ENCODE measurements around the gene HPSE2. TPM values are rescaled to one million over a fixed set of nuclear protein-coding genes. Genes with fewer than 3 reads are reported as not detected.

The HPSE2 gene
- total RNA-seq, 1 experiment from 2014 or later: 0.20 TPM

DNA sequence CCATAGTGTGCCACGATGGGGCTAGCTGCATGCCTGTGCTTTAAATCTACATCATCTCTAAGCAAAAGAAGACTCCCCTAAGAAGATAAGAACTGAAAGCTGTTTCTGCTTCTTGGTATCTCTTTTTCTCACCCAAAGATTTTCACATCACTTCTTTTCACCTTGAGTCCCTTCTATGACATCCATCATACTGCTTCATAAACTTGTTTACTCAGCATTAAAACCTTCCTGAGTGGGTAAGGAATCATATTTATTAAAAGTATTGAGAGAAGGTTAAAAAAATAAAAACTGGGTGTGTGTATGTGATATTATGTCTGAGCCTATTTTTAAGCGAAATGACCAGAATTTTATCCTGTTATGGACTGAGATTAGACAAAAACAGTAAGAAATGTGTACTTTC is 150.3 kb downstream of the HPSE2 start:
- Histone ChIP-seq H2BK120ac (ENCODE audit: low read depth, low read length, poor library complexity, severe bottlenecking) (no peak overlapping the region), H4K91ac (ENCODE audit: insufficient read length, low read depth, low read length) (no peak overlapping the region)
- TF ChIP-seq, protein P1, sequence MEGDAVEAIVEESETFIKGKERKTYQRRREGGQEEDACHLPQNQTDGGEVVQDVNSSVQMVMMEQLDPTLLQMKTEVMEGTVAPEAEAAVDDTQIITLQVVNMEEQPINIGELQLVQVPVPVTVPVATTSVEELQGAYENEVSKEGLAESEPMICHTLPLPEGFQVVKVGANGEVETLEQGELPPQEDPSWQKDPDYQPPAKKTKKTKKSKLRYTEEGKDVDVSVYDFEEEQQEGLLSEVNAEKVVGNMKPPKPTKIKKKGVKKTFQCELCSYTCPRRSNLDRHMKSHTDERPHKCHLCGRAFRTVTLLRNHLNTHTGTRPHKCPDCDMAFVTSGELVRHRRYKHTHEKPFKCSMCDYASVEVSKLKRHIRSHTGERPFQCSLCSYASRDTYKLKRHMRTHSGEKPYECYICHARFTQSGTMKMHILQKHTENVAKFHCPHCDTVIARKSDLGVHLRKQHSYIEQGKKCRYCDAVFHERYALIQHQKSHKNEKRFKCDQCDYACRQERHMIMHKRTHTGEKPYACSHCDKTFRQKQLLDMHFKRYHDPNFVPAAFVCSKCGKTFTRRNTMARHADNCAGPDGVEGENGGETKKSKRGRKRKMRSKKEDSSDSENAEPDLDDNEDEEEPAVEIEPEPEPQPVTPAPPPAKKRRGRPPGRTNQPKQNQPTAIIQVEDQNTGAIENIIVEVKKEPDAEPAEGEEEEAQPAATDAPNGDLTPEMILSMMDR (conservative IDR thresholded peaks at IDR 0.05): no peak

More for the DNA sequence above, 150.3 kb downstream of the HPSE2 start:
- no peak overlapping the region for H3K4me2 ChIP-seq (ENCODE audit: insufficient read depth, insufficient read length, low read length)
- no CpG with 5 or more reads among the region's 2 CpGs for WGBS (ENCODE audit: extremely low coverage, insufficient read length, low lambda C conversion rate)
- no peak overlapping the region for H4K8ac ChIP-seq (replicated peaks; ENCODE audit: insufficient read length, low read depth, low read length)
- no peak overlapping the region for H2BK20ac ChIP-seq (ENCODE audit: low read depth, low read length, poor library complexity, severe bottlenecking)
- H2BK12ac ChIP-seq (ENCODE audit: insufficient read length, low read depth, low read length): no peak overlapping the region
- H3K4ac ChIP-seq (ENCODE audit: low read depth, low read length): no peak overlapping the region
- peaks cover 23% of the 10 kb centered on the region in 2 experiments for H3K4me1 Mint-ChIP-seq
- H2BK5ac ChIP-seq (ENCODE audit: insufficient read length, low read length): no peak overlapping the region
- no peaks in the 10 kb centered on the region; a peak in 1 of 7 replicates for H3K36me3 Mint-ChIP-seq (ENCODE audit: insufficient read depth in 1 of 3, low read depth in 3 of 3)
- H3K79me1 ChIP-seq (ENCODE audit: insufficient read depth, low read depth, low read length, poor library complexity, severe bottlenecking): no peaks in the 10 kb centered on the region
- H3K27ac Mint-ChIP-seq: no peak overlapping the region
- DNase-seq: no peak
- no peaks in the 10 kb centered on the region for H3K23me2 ChIP-seq (ENCODE audit: insufficient read length, low read depth, low read length, poor library complexity, severe bottlenecking)
- H2AFZ ChIP-seq (ENCODE audit: low read length): no peak overlapping the region
- no peak overlapping the region for H3K56ac ChIP-seq (ENCODE audit: insufficient read length, low read depth, low read length)
- H3K14ac ChIP-seq (ENCODE audit: insufficient read depth, low read length): no peak overlapping the region
- H3K9ac ChIP-seq (ENCODE audit: extremely low read depth, insufficient read length, low read length): no peak overlapping the region
- no peaks in the 10 kb centered on the region for H3K79me2 ChIP-seq (ENCODE audit: insufficient read depth, low read length)
- H2BK15ac ChIP-seq (ENCODE audit: low read depth, low read length): no peak overlapping the region
- no peaks in the 10 kb centered on the region for H4K20me1 ChIP-seq (ENCODE audit: control insufficient read depth, insufficient read depth, insufficient read length)
- no peak overlapping the region for H3K23ac ChIP-seq (ENCODE audit: insufficient read length, low read depth, low read length)
- H3K9me3 ChIP-seq (ENCODE audit: control insufficient read depth, low read depth, low read length): no peaks in the 10 kb centered on the region
- H2AK5ac ChIP-seq (ENCODE audit: insufficient read length, low read length): no peak overlapping the region
- H3K4me1 ChIP-seq (ENCODE audit: insufficient read depth, low read length): peaks cover 2% of the 10 kb centered on the region; the same call in 1 of the 2 replicates
- H3K27me3 ChIP-seq (ENCODE audit: insufficient read depth, low read length): no peaks in the 10 kb centered on the region
- H3K27ac ChIP-seq (ENCODE audit: insufficient read length, low read depth, low read length): no peak overlapping the region
- no peak overlapping the region for H4K5ac ChIP-seq (ENCODE audit: insufficient read length, low read depth, low read length)
- no peak overlapping the region for H3K18ac ChIP-seq (ENCODE audit: insufficient read length, low read depth, low read length)
- H3T11ph ChIP-seq (ENCODE audit: low read length): no peak overlapping the region
- H3K27me3 Mint-ChIP-seq (ENCODE audit: low read depth): no peaks in the 10 kb centered on the region; the same call in 1 of the 2 replicates
- H3K4me3 Mint-ChIP-seq: no peak overlapping the region
- H3K9me3 Mint-ChIP-seq: peaks cover 3% of the 10 kb centered on the region in 2 experiments; a peak in 3 of 5 replicates
